GM19023 (cell line): Measurements from ENCODE around the gene PTPMT1.
"Not testable (repeated sequence)": the region's sequence is repeated elsewhere in the genome, so short reads cannot be mapped to it uniquely, and the experiment has no call there.

Source experiments
- ATAC-seq: cut with Tn5 transposase; IDR thresholded peaks from one replicate; pipeline ENCODE4 v1.9.1; 2021; ENCODE audit warnings: mild to moderate bottlenecking, moderate library complexity; ENCODE audit not compliant: unreplicated experiment

The PTPMT1 gene, protein sequence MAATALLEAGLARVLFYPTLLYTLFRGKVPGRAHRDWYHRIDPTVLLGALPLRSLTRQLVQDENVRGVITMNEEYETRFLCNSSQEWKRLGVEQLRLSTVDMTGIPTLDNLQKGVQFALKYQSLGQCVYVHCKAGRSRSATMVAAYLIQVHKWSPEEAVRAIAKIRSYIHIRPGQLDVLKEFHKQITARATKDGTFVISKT

DNA sequence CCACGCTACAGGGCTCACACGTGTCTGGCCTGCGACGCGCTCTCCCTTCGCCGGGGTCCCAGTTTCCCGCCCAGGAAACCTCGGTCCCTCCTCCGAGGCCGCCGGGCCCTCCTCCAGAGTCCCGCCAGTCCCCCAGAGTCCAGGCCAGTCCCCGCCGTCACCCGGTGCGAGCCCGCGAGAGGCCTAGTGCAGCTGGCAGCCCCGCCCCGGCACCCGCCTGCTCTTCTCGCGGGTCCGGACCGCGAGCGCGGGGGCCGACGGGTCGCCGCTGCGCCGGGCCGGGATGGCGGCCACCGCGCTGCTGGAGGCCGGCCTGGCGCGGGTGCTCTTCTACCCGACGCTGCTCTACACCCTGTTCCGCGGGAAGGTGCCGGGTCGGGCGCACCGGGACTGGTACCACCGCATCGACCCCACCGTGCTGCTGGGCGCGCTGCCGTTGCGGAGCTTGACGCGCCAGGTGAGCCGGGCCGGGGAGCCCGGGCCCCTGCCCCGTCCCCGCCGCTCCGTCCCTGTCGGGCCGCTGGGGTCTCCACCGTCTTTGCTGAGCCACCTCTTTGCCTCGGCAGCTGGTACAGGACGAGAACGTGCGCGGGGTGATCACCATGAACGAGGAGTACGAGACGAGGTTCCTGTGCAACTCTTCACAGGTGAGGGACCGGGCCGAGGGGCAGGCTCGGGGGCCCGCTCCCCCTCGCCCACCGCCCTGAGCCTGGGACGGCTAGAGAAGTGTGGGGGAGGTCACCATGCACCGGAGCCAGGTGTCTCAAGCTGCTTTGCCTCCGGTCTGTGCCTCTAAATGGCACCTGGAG lies at the start of gene PTPMT1:
Gene PTPMT1 (plus strand): TSS at position 260 of the 809 bp plus-strand sequence. CDS start 24 bp downstream, at position 284.
- peak; percentile 87 for ATAC-seq

DNA sequence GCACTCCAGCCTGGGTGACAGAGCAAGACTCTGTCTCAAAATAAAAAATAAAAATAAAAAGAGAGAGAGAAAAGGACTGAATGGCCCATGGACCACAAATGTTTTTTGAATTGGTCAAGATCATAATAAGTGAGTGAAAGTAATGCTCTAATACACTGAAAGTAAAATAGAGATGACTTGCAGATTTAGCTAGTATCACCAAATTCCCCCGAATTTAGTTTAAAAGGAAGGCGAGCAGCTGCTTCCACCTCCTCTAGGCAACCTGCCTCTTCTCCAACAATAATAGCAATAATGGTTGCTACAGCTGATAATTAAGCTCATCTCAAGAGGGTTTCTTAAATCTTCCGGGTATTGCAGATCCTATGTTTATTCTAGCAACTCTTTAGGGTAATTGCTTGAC lies 49.2 kb upstream of the PTPMT1 start:
- no peak for ATAC-seq

DNA sequence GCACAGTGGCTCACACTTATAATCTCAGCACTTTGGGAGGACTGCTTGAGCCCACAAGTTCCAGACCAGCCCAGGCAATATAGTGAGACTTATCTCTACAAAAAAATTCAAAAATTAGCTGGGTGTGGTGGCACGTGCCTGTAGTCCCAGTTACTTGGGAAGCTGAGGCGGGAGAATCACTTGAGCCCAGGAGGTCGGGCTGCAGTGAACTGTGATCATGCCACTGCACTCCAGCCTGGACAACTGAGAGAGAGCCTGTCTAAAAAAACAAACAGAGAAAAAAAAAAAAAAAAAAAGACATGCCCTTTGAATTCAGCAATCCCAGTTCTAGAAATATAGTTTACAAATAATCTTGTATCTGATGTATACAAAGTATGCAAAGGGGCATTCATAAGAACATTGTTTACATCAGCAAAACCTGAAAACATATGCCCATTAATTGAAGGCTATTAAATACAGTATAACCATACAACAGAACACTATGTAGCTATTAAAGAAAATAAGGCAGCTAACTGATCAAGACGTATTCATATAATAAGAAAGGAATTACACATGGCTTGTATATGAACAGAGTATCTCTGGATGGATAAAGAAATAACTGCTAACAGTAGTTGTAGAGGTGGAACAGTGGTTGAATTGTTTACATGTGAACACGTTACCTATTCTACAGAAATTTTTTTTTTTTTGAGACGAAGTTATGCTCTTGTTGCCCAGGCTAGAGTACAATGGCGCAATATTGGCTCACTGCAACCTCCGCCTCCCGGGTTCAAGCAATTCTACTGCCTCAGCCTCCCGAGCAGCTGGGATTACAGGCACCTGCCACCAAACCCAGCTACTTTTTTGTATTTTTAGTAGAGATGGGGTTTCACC lies 48.2 kb upstream of the PTPMT1 start:
- no peak for ATAC-seq

DNA sequence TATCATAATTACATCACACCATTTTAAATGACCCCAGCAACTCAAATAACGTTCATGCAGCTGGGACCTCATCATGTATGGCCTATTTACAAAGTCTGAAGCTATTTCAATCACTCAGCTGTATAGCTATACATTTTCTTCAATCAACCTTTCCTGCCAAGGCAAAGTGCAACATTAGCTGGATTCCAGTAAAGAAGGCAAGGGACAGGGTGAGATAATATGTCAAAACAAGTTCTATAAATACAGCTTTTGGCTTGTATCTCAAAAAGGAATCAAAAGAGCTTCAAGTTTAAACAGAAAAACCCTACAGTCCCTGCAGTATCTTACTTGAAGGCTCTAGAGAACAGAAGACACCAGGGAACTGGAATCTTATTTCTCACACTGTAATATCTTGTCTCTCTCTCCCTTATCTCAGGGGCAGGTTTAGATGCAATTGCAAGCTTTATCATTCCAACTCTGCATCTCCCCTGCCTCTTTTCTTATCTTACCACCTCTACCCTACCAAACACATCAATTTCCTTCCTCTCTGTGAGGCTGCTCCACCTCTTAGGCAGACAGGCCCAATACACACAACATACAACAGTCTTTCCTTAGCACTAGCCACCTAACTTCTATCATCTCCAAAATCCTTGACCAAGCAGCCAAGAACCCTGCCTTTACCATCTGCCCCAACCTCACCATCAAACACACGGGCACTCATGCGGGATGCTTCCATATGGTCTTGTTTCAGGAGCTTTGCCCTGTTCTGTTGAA lies 47.0 kb upstream of the PTPMT1 start:
- ATAC-seq: no peak

DNA sequence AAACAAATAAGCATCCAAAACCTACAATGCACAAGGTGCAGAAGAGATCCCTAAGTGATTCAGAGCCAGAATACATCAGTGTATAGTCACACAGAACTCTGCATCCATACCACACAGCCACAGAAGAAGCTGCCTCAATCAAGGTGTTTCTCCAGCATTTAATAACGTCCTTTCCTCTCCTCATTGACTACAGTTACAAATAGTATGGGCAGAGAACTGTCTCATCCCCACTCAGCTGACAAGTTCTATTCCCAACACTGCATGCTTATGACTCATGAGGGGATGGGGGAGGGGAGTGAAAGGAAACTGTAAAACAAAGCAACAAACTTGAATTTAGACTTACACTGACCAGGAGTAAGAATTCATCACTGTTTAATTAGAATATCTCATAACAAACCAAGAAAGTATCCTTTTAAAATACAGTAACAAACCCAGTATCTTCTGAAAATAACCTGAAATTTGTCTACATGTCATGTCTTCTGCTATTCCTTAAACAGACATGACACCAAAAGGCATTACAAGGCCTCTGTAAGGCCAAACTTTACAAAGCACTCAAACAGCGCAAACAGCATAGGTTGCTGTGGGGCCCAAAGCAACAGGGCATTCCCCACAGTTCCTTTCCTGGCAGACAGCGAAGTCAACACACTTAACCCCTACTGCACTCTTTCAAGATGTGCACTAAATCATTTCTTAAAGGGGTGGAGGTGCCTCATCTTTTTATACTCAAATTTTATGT lies 41.7 kb upstream of the PTPMT1 start:
- ATAC-seq: no peak

DNA sequence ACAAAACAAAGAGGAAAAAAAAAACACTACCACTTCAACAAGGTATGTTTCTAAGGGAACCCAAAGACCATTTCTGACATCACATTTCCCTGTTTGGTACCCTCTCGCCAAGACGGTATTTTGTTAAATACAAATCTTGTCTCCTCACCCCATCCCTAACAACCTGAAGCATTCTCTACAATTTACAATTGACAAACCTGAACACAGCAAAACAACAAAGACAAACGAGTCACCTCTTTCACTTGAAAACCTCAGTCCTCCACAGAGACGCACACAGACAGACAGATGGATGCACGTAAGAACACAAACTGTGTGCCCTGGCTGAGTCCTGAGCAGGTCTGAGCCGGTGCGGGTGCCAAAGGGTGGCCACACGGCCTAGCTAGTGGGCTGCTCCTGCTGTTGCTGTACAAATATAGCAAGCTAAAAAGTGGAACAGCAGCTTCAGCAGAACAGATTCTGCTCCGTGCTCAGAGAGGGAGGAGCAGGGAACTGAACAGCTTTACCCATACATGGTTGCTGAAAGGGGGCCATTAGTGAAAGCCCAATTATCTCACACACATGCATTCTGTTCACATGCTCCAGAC lies 41.0 kb upstream of the PTPMT1 start:
- ATAC-seq: no peak

DNA sequence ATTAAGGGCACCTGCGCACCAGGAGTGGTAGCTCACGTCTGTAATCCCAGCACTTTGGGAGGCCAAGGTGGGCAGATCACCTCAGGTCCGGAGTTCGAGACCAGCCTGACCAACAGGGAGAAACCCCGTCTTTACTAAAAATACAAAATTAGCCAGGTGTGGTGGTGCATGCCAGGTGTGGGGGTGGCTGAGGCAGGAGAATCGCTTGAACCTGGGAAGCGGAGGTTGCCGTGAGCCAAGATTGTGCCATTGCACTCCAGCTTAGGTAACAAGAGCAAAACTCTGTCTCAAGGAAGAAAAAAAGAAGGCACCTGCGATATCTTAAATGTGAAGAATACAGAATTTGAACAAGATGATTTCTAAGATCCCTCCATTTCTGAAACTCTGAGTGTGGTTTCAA lies 39.4 kb upstream of the PTPMT1 start:
- ATAC-seq: not testable (repeated sequence)

DNA sequence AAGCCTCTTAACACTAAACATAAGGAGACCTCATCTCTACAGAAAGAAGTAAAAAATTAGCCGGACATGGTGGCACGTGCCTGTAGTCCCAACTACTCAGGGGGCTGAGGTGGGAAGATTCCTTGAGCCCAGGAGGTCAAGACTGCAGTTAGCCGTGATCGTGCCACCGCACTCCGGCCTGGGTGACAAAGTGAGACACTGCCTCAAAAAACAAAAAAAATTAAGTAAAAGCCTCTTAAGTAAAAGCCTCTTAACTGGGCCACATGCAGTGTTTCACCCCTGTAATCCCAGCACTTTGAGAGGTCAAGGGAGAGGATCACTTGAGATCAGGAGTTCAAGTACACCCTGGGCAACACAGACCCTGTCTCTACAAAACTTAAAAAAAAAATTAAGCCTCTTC lies 38.2 kb upstream of the PTPMT1 start:
- no peak for ATAC-seq

DNA sequence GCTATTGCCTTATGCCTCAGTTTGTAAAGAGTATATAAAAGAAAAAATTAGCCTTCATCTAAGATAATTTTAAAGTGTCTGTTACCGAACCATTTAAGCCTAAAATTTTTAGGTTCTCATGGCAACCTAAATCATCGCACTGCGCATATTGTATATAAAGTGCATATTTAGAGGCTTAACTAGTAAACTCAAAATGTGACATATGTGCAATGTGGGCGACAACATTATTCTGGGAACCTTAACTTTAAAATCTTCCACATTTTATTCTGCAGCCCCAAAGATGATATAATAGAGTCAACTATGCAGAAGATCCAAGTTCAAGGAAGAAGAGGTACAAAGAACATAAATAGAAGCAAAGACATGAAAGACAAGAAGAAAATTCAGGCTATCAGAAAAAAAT lies 35.4 kb upstream of the PTPMT1 start:
- no peak for ATAC-seq

DNA sequence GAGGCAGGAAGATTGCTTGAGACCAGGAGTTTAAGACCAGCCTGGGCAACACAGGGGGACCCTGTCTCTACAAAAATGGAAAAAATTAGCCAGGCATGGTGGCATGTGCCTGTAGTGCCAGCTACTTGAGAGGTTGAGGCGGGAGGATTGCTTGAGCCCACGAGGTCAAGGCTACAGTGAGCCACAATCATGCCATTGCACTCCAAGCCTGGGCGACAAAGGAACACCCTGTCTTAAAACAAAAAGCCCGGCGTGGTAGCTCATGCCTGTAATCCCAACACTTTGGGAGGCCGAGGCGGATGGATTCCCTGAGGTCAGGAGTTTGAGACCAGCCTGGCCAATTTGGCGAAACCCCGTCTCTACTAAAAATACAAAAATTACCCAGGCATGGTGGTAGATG lies 34.7 kb upstream of the PTPMT1 start:
- ATAC-seq: not testable (repeated sequence)

DNA sequence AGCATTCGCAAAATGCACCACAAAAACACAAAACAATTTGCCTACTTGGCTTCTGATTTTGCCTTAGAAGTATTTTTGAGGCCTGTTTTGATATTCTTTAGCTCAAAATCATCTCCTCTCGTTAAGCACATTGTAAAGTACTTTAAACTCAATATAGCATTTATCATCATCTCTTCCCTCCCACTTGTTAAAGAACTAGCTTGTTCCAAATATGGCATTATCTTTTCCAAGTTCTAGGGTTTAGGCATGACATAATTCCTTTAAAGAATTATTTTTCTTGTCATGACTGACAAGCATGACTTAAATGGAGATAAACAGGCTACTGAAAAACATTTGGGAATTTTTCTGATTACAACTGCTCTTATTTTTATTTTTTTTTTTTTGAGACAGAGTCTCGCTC lies 33.7 kb upstream of the PTPMT1 start:
- no peak for ATAC-seq

DNA sequence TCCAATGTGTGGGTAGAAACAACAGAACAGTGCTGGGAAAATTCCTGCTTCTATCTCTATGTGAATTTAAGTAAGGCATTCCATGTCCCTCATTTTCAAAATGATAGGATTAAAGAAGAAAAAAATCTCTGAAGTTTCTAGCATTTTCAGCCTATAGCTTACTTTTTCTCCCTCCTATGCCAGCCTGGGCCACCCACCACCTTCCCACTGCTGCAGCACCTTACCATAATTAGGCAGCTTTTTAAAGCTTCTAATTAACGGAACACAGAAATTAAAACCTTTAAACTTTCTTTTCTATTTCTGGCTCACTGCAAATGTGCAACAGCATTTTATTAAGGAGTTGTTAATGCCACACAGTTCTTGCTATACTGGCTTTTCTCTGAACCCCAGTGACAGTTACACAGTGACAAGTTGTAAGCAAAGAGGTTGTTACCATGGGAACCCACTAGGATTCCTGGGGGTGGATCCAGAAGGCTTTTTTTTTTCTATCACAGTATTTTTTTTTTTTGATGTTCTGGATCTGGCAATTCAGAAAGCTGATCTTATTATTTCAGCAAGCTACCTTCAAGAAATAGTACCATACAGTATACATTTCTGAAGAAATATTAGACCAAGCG lies 32.7 kb upstream of the PTPMT1 start:
- no peak for ATAC-seq

DNA sequence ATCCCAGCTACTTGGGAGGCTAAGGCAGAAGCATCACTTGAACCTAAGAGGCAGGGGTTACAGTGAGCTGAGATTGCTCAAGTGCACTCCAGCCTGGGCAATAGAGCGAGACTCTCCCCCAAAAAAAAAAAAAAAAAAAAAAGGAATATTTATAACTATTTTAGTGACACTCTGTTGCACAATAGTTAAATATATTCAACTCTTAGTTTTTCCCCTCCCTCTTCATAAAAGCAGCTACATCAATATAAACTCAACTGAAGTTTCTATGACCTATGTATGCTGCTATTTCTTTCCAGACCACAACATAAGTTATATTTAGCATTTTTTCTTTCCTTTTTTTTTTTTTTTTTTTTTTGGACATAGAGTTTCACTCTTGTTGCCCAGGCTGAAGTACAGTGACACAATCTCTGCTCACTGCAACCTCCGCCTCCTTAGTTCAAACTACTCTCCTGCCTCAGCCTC lies 31.7 kb upstream of the PTPMT1 start:
- no peak for ATAC-seq

DNA sequence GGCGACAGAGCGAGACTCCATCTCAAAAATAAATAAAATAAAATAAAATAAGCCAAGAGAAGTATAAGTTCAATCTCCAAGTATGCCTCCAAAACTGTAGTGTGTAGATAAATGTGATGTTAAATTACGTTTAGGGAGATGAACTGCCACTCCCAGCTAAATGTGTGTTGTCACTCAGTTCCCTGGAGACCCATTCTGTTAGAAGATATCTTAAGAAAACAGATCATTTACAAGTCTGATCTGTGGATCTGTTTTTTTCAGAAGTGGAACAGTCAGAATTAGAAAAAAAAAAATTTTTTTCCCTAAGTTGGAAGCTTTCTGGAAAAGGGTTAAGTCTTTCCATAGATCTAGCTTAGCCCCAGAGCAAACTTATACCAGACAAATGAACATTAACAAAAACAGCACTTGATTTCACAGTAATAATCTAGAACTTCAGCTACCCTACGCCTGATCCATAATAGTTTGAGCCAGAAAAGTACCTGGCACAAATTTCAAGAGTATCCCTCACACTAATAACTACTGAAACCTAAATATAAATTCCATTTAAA lies 30.6 kb upstream of the PTPMT1 start:
- no peak for ATAC-seq

DNA sequence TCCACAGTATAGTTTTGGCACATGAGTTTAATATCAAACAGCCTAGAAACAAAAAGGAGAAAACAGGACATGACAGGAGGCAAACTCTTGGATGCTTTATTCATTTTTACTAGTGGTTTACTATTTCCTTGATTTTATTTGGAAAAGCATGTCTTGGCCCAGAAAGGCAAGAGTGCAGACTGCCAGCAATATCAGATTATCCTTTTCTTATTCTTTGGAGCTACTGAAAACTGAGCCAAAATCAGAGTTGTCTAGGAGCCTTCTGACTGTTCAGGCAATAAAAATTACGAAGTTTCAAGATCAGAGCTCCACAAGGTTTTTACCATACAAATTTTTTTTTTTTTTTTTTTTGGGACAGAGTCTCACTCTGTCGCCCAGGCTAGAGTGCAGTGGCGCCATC lies 28.5 kb upstream of the PTPMT1 start:
- no peak for ATAC-seq

DNA sequence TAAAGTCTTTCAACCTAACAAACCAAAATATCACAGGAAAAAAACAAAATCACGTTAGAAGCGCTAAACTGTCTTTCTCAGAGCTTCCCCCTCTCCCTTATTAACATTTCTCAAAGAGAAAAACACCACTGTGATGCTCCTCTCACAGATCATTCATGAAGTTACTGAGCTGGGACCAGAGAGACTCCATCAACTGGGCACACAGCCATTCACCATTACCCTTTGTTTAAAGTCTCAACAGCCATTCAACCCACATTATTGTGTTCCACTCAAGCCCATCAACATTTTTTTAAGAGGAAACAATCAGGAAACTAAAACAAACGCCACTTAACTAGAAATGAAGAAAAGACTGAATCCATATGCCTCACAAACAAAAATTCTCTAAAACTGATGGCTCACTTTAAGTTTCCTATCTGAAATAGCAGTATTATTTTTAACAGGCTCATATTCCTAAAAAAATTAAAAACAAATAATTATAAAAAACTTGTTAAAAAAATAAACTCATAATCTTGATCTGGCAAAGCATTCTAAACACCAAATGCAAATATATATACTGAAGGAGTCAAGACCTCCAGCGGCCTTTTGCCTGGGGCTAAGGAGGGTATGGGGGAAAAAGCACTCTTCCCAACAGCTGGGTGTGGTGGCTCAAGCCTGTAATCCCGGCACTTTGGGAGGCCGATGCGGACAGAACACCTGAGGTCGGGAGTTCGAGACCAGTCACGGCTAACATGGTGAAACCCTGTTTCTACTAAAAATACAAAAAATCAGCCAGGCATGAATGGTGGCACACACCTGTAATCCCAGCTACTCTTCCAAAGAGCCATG lies 26.4 kb upstream of the PTPMT1 start:
- ATAC-seq: no peak

DNA sequence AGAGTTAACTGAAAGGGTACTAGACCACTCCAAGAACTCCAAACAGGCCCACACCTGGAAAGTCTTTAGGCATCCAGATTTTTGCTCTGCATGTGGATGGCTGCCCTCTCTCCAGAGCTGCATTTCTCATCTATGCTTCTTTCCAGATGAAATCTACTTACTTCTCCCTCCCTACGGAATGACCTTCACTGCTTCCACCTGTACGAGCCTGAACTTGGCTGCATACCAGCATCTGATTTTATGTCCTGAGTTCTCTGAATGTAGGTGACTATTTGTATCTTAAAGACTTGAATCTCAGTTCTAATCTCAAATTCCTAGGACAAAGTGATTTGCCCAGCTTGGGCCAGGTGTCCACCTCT lies 25.7 kb upstream of the PTPMT1 start:
- ATAC-seq: no peak

DNA sequence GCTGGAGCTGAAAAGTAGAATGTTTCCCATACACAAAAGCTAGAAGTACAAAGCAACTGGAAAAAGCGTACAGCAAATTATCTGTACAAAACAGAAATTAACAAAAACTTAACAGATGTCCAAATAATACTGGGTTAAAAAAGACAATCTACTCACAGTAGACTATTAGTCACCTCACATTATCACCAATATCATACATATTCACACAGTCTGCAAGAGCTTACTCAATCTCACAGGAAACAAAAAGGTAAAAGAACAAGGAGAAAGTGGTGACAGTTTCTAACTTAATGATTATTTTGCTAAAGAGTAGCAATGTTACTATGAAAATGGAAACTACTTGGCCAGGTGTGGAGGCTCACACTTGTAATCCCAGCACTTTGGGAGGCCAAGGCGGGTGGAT lies 24.3 kb upstream of the PTPMT1 start:
- ATAC-seq: no peak
